CD1c-positive myeloid dendritic cell (primary cell): ENCODE measurements around the gene QRICH1.

Experiments used
- DNase-seq: peaks from one replicate; pipeline ENCODE4 v3.0.0-alpha.2; 2016; ENCODE audit errors: extremely low spot score

Gene QRICH1, protein sequence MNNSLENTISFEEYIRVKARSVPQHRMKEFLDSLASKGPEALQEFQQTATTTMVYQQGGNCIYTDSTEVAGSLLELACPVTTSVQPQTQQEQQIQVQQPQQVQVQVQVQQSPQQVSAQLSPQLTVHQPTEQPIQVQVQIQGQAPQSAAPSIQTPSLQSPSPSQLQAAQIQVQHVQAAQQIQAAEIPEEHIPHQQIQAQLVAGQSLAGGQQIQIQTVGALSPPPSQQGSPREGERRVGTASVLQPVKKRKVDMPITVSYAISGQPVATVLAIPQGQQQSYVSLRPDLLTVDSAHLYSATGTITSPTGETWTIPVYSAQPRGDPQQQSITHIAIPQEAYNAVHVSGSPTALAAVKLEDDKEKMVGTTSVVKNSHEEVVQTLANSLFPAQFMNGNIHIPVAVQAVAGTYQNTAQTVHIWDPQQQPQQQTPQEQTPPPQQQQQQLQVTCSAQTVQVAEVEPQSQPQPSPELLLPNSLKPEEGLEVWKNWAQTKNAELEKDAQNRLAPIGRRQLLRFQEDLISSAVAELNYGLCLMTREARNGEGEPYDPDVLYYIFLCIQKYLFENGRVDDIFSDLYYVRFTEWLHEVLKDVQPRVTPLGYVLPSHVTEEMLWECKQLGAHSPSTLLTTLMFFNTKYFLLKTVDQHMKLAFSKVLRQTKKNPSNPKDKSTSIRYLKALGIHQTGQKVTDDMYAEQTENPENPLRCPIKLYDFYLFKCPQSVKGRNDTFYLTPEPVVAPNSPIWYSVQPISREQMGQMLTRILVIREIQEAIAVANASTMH

DNA sequence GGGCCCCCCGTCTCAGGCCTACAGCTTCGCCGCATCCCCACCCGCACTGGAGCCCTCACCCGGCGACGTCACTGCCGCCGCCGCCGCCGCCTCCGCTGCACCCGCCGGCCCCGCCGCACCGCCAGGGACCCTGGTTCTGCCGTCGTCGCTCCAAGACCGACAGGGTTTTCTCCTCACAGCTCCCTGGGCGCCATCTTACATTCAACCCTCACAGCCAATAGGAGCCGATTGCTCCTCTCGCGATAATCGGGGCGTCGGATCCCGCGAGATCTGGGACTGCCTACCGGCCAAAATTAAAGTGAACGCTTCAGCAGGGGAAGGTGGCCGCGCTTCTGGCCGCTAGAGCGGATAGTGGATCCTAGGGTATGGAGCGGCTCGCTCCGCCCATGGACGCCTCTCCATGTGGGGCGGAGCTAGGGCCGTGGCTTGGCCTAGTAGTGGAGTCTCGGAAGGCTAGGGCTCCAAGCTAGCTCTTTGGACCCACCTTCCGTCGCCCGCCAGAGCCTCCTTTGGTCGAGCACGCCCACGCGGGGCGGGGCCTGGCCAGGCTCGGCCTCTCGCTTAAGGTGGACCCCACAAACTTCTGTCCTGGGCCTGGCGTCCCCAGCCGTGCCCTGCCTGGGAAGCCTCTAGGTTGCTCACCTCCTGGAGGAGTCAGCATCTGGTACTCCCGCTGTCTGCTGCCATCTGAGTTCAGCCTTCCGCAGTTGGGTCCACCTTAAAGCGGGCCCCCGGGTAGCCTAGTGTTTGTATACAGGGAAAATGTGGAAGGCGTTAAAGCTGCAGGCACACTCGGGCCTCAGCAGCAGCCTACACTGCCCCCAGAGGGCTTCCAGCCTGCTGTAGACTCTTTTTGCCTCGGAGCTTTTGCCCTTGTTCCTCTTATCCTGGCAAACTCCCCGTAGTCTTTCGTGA is at the start of gene QRICH1:
Gene QRICH1 (minus strand): TSS at position 219 of the 915 bp plus-strand sequence. CDS start 17,054 bp downstream, outside the sequence.
- DNase-seq: peak; percentile 99

DNA sequence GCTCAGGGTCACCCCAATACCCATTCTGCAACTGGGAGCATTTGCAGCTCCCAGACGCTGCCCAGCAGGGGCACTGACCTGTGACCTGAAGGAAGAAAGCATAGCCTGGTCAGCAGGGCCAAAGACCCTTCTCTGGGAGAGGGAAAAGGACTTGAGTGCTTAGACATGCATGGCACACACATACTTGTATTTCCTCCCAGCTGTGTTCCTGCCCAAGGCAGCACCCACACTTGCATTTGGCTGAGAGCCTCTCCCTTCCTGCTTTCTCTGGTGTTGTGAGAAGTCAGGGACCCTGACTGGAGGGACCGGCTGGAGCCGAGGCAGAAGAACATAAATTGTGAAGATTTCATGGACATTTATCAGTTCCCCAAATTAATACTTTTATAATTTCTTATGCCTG is 46.2 kb upstream of the QRICH1 start:
- no peak for DNase-seq

DNA sequence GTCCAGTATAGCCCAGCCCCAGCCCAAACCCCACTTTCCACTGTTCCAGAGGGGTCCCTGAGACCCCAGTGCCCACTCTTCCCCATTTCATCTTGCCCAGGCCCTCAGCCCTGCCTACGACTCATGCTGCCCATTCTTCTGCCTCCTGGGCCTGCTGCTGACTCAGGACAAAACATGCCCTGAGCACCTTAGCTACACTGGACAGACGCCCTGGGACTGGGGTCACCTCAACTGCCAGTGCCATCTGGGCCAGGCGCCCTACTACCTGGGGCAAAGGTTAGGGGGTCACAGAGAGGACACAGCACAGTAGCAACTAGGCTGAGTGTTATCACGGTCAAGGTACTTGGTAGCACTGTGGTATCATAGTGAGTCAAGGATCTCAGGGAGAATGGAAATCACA is 41.6 kb upstream of the QRICH1 start:
- DNase-seq: no peak

DNA sequence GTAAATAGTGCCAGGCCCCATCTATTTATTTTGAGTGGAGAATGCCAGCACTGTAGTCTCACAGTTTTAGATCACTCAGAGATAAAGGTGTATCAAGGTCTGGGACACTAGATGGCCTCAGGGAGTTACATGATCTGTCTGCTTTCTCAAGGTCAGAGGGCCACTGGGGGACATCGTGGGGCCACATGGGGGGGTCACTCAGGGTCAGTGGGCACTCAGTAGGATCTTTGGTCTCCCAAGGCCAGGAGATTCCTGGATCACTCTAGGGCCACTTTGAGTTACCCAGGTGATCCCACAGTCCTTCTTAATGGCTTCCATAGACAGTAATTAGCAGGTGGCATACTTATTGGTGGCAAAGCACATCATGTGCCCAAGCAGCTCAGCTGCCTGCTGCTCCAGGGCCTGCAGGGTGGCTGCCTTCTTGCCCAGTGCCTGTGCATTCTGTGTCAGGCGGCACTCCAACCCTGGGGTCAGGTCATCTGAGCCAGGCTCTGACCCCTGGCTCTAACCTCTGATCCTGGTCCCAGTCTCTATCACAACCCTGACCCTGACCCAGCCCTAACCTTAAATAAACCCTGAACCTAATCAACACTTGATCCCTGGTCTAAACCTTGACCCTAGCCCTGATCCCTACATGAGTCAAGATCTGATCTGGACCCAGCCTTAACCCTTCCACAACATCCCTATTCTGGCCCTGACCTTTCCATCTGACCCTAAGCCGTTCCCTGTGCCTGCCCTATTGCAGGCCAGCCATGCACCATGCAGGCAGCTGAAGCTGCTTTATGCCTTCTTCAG is 40.8 kb upstream of the QRICH1 start:
- no peak for DNase-seq

DNA sequence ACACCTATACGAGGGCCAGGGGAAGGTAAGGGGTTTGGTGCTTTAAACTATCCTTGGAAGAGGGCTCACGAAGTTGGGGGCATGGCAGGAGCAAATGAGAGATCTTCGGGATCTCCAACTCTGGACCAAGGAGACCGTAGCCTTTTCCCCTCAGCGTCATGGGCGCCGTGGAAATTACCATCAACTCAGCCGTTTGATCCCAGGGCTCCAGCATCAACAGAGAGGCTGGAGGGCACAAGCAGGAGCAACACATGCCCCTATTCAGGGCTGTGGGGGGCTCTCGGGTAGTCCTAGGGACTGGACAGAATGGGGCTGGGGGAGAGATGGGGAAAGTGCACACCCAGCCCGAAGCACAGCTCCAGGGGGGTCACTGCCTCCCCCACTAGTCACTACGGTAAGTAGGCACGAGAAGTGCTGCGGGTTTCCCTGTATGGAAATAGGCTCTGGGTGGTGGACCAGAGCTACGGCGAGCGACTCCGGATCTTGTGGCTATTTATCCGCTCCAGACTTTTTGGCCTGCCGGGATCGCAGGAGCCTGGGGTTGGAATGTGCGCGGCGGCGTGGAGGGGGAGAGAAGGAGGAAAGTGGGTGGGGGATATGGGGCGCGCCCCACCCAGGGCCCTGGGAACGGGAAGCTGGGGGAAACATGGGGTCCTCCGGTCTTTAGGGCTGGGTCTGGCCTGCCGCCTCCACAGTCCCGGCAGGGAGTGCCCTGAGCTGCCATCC is 39.5 kb upstream of the QRICH1 start:
- DNase-seq: peak; percentile 65

DNA sequence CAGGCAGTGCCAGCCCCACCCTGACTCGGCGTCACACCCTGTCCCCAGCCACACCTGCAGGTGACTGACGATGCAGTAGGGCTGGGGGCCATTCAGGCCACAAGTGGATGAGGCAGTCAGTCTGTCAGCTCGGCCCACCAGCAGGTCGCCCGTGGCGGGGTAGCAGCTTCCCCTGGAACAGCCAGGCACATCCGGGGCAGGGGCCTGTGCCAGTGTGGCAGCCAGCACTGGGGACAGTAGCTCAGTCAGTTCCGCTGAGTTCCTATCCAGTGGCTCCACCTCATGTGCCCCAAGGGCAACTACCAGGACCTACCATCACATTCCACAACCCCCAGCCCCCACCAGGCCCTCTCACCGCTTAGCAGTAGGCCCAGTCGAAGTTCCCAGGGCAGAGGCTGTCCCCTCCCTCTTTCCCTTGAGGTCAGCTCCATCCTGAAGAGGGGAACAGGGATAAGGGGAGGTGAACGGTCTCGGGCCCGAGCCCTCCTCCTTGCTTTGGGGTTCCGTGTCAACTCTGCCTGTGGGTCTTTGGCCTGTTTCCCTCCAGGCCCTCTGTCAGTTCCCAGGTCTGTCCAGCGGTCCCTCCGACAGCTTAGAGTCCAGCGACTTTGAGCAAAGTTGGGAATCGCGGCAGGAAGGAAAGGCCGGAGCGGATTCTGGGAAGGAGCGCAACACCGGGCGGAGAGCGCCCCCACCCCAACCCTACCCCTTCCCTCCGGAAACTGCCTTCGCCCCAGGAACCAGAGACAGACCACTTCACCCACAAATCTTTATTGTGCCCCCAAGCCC is 38.8 kb upstream of the QRICH1 start, which contains the start of gene LAMB2:
Gene LAMB2 (minus strand): TSS at position 614 of the 789 bp plus-strand sequence. CDS start 183 bp downstream, at position 431.
- peak; percentile 18 for DNase-seq

DNA sequence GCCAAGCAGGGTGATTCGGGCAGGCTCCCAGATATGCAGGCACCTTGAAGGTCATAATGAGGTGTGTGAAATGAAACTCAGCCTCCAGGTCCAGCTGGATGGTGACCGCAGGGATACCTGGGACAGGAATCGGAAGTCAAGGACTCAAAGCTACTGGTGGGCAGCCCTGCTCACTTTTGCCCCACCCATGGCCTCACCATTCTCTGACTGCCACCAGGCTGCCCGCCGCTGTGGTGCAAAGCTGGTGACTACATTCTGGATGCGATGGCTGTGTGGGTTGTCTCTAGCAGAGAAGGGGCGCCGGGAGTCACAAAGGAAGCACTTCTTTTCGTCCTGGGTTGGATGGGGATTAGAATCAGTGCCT is 38.2 kb upstream of the QRICH1 start:
- no peak for DNase-seq

DNA sequence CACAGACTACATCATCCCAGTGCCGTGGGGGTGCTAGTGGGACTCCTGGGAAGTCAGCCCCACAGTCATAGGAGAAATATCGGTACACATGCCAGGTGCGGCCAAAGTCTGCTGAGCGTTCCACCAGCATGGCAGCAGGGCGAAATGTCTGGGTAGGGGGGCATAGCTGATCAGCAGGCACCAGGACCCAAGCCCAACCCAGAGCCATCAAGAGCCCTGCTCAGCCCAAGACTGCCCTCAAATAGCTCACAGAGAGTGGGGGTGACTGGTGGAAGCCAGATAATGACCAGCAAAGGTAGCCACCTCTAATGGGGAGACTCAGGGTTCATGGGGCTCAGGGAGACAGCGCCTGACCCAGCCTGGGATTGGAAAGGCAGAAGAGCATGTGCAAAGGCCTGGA is 37.7 kb upstream of the QRICH1 start:
- no peak for DNase-seq

DNA sequence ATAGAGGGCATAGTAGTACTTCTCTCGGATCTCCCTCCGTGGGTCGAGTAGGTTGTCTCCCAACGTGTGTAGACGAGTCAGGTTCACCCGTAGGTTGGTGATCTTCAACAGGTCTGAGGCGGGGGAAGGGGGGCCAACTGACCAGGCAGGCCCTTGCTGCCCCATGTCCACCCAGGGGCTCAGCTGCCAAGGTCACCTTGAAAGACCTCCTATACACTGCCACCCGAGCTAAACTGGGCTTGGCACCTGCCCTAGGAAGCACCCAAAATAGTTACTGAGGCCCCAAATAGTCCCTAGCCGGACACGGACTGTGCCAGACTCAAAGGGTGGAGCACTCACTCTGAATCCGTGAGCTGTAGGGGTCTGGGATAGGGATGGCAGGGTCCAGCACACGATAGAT is 37.2 kb upstream of the QRICH1 start:
- no peak for DNase-seq

DNA sequence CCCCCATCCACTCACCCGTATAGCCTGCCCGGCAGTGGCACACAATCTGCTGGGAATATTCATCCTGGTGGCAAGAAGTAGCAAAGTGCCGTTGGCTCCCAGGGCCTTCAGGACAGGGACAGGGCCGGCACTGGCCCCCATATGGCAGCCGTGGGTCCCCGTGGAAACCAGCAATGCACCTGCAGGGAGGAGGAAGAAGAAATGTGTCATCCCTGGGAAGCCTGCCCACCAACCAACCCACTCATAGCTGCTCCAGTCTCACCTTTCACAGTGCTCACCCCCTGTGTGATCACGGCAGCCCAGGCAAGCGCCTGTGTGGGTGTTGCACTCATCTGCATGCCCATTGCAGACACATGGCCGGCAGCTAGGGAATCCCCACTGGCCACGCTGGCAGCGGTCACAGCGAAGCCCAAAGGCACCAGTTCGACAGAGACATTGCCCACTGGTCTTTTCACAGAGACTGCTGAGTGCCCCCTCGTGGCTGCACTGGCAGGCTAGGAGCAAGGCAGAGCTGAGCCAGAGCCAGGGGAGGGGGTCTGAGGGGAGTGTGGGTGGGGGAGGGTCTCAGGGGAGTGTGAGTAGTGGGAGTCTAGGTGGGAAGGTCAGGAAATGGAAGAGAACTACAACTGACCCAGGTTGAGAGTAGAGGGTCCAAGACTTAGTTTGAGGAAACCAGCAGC is 31.3 kb upstream of the QRICH1 start:
- DNase-seq: no peak

DNA sequence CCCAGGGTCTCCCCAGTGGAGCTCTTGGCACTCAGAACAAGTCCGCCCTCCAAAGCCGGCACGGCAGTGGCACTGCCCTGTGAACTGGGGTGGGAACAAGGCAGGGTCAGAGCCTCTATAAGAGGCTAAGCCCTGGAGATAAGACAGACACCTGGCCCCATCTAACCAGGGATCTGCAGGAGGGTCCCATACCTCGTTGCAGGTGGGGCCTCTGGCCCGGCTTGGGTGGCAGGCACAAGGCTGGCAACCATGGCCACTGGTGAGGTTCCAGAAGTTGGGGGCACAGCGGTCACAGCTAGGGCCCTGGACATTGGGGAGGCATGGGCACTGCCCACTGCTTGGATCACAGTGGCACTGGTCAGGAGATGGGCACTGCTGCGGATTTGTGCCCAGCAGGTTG is 30.3 kb upstream of the QRICH1 start:
- DNase-seq: no peak

DNA sequence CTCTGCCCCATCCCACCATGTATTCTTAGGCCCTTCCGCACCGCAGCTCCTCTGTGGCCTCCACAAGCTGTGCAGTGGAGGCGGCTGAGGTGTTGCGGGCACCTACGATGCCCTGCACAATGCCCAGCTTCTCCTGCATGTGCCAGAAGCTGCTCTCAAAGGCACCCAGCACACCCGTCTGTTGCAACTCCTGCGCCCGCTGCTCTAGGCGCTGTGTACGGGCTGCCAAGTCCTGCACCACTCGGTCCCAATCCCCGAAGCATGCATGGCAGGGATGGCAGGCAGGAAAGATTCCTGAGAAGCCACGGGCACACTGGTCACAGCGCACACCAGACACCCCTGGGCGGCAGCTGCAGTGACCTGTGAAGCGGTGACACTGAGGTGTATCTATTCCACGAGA is 29.8 kb upstream of the QRICH1 start:
- DNase-seq: no peak

DNA sequence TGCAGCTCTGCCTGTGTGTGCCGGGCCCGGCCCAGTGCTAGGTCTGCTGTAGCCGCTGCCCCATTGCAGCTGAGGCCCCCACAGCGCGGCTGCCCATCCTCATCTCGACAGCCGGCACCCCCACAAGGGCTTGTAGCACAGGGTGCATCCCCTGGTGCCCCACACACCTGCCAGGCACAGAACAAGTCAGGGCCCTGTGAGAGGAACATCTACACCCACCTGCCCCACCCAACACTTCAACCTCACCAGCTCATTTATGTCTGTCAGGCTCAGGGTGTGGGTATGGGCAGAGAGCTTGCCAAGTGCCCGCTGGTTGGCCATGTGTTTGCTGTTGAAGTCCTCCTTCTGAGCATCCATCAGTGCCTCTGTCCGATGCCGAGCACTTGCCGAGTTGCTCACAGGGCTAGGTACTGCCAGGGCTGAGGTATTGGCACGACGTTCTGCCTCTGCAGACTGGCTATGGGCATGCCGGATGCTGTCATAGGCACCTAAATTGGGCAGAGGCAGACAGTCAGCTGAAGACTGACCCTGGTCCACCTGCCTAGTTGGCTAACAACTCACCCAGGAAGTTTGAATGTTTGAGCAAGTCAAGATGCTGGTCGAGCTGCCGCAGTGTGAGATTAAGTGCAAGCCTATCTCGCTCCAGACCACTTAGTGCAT is 29.1 kb upstream of the QRICH1 start:
- DNase-seq: no peak

DNA sequence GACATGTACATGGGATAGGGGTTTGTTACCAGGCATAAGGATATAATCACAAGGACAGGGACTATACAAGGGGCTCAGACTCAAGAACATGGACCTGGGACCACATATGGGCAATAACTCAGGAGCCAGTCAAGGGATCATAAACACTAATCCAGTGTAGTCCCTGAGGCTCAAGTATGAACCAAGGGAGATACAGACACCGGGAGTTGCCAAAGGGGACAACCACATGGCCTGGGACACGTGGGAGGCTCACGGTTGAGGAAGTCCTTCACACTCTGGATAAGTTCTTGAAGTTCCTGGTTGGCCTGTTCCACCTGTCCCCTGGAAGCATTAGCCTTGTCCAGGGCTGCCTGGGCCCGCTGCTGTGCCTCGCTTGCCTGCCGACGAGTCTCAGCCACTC is 28.6 kb upstream of the QRICH1 start:
- peak; percentile 27 for DNase-seq

DNA sequence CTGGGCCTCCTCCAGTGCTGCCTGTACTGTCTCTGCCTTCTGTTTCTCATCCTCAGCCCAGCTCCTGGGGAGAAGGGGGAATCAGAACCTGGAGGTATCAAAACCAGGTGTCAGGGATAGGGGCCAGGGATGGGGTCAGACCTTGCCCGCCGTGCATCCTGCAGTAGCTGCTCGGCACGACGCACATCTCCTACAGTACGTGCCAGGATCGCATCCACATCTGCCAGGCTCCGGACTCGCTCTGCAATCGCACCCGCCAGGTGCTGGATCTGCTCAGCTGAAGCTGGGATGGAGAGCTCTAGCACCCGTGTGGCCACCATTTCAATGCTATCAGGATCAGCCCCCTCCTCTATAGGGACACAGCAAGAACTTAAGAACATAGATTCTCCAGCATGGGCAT is 28.2 kb upstream of the QRICH1 start:
- no peak for DNase-seq

DNA sequence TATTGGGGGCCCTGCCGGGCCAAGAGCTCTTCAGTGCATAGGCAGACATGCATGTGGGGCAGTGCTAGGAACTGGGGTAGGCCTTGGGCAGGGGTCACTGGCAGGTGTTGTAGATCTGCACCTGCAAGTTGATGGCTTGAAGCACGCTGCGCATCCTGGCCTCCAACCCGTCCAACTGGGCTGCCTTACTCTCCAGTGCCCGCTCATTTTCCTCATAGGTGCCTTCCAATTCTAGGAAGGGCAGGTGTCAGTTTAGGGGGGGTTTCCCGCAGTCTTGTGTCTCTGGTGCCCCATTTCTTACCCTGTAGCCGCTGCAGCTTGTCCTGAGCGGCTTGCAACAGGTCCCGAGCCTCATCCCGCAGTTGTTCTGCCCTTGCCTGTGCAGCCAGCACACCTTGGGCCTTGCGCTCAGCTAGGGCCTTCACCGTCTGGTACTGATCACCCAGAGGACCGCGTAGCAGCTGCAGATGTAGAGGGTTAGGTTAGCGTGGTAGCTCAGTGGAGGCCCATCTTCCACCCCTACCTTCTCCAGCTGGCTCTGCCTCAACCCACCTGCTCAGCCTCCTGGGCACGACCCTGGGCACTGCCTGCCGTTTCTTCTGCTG is 27.4 kb upstream of the QRICH1 start:
- DNase-seq: no peak

DNA sequence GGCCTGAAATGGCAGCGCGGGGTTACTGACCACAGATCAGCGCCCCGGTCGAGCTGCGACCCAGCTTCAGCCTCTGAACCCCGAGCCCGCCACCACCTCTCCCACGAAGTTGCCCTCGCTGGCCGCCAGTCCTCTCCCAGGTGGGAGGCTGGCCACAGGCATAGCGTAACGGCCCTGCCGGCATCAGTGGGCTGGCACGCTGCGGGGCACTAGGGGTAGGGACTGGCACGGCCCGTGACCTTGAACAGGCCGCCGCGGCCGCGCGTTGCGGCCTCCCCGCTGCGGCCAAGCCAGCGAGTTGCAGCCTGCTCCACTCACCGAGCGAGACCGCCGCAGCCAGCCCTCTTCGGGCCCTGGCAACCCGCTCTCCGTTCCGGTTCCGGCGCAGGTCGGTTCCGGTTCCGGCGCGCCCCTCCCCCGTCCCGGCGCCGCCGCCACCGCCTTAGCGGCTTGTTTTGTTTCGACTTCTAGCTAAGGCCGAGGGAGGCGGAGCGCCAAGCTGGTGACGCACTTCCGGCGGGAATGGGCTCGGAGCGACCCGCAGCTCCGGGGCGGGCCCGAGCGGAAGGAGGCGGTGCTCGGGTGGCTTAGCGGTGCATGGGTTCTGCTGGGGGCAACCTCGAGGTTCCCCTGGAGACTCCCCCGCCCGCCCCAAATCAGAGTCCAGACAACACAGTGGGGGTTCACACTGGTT is 26.7 kb upstream of the QRICH1 start, which contains the start of gene USP19:
Gene USP19 (minus strand): TSS at position 386 of the 694 bp plus-strand sequence. CDS start 1,678 bp downstream, outside the sequence.
- peak; percentile 97 for DNase-seq
